NCI-H460 (cell line): ENCODE results near the gene HSPG2. TPM values are rescaled to one million over a fixed set of nuclear protein-coding genes. Genes with fewer than 3 reads are reported as not detected.
"Not testable (repeated sequence)": the region's sequence is repeated elsewhere in the genome, so short reads cannot be mapped to it uniquely, and the experiment has no call there.

ENCODE experiments used
- DNase-seq: peaks from one replicate; pipeline ENCODE4 v3.0.0-alpha.2; 2016; ENCODE audit warnings: low read depth; ENCODE audit errors: extremely low read depth
- total RNA-seq: library from RNA; depleted of rRNA; stranded (reverse); fragments of >200 nt; shearing (Covaris generic); gene quantifications from 2 replicates; pipeline ENCODE4 v1.2.3, GENCODE V29; 2014

Gene HSPG2
- total RNA-seq, 1 experiment from 2014 or later, result 35.5 TPM

DNA sequence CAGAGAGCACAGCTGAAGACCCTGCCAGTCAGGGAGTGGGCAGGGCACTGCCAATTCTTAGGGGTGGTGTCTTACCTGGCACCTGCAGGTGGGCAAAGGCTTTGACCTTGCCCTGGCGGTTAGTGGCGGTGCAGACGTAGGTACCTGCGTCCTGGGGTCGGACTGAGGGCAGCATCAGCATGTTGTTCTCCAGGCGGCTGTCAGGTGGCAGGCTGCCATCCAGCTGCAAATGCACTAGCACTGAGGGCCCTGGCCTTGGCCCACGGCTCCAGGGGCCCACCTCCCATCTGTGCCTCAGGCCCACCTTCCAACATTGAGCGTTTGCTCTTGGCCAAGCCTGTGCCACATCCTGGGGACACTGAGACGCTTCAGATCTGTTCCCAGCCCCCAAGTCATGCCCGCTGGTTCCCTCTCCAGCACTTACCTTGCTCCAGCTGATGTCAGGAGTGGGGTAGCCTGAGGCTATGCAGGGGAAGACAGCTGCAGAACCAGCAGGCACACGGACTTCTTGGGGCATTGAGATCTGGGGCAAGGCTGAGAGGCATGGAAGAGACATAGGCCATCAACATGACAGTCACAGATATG lies 103.6 kb downstream of the HSPG2 start:
- DNase-seq, result no peak

- no peak for DNase-seq
These were observed 105.6 kb downstream of the HSPG2 start for GRCh38 chr1:21831454-21831970.

GRCh38 chr1:21830792-21831453 lies 106.2 kb downstream of the HSPG2 start:
- no peak for DNase-seq

- no peak for DNase-seq
These were observed 107.8 kb downstream of the HSPG2 start for GRCh38 chr1:21829294-21829693.

DNA sequence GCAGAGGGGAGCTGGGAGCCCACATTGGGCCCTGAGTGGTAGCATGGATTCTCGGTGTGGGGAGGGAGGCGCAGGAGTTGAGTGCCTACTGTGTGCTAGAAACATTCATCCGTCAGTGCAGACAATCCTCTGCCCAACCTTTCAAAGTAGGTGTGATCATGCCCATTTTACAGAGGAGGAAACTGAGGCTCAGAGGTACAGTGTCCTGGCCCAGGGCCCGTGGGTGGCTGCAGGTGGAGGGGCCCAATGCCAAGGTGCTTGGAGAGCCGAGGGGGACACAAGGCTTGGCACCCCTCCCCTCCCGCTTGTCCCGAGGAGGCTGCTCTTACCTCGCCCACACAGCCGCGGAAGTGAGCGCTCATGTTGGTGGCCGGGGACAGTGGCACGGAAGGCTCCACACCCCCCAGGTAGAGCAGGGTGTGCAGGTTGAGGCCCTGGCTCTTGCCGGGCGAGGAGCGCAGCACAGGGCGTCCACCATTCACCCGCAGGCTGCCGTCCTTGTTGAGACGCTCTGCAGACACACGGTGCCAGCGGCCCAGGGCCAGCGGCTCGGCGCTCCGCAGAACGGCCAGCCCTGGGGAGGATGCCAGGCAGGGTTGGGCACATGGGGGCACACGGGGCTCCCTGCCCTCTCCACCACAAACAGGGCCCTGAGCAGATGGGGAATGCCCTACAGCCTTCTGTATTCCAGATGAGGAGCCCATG lies 108.5 kb downstream of the HSPG2 start:
- no peak for DNase-seq

DNA sequence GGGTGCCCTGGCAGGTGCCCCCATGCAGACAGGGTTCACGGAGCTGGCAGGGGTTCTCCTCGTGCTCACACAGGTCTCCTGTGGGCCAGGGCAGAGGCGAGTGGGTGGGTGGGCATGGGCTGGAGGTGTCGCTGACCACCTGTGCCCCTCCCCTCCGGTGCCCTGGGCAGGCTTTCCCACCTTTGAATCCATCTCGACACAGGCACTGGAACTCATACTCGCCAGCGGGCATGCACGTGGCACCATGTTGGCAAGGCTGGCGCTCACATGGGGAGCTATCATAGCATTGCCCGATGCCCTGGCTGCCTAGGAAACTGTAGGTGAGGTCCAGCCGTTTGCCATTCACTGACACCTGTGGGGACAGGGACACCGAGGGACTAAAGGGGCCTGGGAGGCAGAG lies 109.0 kb downstream of the HSPG2 start:
- no peak for DNase-seq

DNA sequence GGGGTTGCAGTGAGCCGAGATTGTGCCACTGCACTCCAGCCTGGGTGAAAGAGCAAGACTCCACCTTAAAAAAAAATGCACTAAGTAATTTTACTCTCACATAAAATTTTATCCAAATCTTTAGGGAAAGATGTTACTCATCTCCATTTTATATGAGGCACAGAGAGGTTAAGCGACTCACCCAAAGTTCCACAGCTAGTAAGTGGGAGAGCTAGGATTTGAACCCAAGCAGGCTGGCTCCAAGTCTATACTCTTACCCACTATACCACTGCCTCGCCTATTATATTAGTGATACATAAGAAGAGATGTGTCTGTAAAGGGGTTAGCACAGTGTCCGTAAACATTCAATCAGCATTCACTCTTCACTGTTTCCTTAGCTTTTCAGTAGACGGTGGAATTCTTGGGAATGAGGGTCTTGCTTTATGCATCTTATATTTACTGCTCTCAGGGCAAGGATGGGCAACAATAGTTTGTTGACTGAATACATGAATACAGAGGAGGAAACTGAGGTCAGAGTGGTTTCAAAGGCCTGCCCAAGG lies 109.9 kb downstream of the HSPG2 start:
- DNase-seq, result no peak

- not testable (repeated sequence) for DNase-seq
These were observed 110.4 kb downstream of the HSPG2 start for GRCh38 chr1:21826694-21827093.

DNA sequence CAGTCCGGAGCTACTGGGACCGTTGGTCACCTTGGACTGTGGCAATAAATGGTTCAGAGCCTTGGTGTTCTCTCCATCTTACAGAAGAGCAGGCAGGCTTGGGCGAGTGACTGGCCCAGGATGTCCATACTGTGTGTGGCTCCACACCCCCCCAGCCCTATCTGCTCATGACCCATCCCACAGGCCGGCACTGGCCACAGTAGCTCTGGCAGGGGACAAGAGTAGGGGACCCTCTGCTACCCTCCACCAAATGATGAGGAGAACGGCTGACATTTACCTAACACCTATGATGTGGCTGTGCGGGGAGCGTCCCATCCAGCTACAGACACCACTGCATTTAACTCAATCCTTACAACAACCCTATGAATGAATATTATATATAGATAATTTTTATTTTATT lies 111.7 kb downstream of the HSPG2 start:
- no peak for DNase-seq

DNA sequence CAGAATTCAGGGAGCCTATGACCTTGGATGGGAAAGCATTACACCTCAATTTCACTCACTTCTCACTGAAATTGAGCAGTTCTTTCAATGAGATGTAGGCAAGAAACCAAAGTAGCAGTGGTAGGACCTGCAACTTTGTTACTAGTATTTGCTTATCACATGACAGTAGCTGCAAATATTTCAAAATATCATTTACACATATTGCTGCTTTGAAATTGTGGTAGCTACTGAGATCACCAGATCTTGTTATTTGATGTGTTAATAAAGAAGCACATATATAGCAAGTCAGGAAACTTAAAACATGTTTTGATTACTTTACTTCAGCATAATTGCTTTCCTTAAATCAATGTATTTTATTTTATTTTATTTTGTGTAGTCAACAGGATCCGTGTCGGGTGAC lies 112.2 kb downstream of the HSPG2 start:
- no peak for DNase-seq

DNA sequence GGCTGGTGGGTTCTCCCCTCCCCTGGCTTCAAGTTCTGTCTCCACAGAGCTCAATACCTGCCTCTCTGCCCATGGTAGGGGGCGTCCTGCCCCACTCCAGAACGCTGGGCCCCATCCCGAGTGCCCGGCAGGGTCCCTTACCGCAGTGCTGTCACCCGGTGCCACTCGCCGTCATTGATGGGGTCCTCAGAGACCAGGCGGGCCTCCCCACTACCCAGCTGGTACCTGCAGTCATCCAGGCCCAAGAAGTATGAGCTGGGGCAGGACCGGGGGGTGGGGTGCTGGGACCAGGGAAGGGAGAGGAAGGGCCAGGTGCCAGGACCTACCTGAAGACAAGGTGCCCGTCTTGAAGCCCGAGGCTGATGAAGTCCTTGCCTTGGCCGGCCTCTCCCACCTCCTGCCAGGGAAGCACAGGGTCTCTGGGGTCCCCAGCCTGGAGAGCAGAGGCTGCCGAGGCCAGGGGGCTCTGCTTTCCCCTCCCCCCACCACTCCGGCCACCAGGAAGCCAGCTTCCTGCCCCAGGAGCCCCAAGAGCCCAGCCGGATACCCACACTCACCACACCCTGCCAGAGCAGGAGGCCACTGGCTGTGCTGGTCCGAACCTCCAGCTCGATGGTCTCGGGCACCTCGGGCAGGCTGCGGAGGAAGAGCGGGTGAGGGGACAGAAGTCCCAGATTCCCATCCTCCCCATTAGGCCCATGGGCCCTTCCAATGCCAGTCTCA lies 113.0 kb downstream of the HSPG2 start:
- no peak for DNase-seq

- DNase-seq, result no peak
These were observed 113.7 kb downstream of the HSPG2 start for GRCh38 chr1:21823206-21823979.

DNA sequence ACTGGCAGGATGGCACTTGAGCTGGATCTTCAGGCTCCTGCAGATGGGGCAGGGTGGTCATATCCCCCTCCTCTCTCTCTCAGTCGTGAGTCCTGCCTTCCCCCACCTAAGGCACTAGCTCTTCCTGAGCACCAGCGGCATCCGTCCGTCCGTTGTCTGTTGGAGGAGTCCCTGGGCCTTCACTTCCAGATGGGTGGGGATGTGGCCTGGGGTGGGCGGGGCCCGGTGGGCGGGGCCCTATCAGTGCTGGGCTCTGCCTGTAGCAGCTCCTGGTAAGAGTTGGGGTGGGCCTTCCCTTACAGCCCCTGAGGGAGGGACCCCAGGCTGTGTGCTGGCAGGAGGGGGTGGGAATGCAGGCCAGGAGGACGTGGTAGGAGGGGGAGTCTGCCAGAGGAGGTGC lies 114.8 kb downstream of the HSPG2 start:
- DNase-seq, result no peak

DNA sequence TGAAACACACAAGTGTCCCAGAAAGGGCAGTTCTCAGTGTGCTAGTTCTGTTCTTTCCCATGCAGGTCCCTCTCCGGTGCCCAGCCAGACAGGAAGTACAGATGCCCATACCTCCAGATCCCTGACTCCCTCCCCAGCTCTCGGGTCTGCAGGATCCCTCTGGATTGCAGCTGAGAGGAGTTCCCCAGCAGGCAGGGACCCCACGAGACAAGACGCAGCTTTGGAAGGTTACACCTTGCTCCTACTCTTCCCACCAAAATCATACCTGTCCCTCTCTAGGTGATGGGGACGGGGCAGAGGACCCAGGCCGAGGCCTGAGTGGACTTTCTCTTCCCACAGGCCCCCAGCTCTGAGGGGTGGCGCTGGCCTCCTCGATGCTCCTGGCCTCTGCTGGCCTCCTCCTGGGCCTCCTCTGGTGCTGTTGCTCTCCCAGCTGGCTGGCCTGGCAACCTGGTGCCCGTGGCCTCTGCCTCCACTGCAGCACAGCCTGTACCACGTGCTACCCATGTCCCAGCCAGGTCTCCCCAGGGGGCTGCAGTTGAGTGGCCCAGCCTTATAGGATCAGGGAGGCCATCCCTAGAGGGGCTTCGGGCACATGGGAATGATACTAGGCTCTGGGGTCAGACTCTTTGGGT lies 115.6 kb downstream of the HSPG2 start:
- DNase-seq, result no peak

DNA sequence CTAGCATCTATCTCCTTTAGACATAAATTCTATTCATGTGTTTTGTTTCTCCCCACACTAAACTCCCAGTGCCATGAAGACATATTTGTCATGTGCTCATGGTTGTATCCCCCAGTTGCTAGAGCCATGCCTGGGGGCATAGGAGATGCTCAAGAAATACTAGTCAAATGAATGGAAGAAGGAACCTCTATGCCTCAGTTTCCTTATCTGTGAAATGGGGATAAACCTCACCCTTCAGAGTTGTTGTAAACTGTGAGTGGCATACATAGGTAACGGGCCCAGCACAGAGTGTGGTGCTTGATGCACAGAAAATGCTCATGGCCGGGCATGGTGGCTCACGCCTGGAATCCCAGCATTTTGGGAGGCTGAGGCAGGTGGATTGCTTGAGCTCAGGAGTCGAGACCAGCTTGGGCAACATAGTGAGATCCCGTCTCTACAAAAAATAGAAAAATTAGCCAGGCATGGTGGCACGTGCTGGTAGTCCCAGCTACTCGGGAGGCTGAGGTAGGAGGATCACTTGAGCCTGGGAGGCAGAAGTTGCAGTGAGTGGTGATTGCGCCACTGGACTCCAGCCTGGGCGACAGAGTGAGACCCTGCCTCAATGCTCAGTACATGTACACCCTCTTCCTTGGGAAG lies 116.4 kb downstream of the HSPG2 start:
- DNase-seq, result no peak

DNA sequence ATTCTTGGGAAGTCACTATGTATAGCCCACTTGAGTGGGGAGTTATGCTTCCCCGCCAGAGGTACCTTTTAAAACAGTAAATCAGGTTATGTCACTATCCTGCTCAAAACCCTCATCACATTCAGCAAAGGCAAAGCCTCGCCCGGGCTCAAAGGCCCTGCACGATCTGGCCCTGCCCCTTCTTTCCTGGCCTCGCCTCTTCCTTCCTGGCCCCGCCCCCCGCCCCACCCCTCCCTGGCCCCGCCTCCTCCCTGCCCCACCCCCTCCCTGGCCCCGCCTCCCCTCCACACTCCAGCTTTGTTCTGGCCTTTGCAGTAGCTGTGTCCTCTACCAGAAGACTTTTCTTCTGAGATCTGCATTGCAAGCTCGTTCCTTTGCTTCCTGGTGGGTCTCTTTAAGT lies 118.5 kb downstream of the HSPG2 start:
- peak; percentile 29 for DNase-seq

DNA sequence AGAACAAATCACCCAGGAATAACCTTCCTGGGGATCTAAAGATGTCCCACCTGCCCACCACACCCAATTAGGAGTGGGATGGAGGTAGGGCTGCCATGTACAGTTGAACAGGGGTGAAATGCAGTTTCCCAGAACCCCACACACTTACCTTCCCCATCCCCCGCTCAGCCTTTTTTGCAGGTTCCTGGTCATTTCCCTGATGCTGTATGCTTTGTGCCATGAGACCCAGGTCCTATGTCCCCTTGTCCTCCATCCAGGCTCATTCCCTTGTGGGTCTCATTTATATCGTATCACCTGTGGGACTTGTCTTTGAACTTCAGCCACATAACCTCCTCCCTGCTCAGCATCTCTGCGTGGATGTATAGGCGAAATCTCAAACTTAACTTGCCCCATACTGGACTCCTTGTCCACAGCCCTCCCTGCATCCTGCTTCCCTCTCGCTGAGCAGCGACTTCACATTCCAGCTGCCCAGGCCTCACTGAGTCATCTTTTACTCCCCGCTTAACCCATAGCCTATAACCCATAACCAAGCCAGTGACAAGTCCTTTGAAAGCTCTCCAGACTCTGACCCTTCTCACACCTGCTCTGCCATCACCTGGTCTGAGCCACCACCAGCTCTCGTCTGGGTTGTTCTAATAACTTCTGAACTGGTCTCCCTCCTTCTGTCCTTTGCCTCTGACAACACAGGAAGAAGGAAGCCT lies 120.4 kb downstream of the HSPG2 start:
- DNase-seq, result no peak

GRCh38 chr1:21815724-21816321 lies 121.3 kb downstream of the HSPG2 start:
- DNase-seq, result no peak
